CD4-positive, alpha-beta T cell (primary cell): ENCODE measurements around the gene ENO4. TPM values are rescaled to one million over a fixed set of nuclear protein-coding genes. Genes with fewer than 3 reads are reported as not detected.

Experiments
- ATAC-seq: fragments of 200-7000 bp; cut with Tn5 transposase; one replicate; pipeline ENCODE4 v1.10.0; 2022; ENCODE audit warnings: mild to moderate bottlenecking; ENCODE audit not compliant: poor library complexity
- CTCF ChIA-PET: fragments of 350-600 bp; sonication (Branson Sonifier 250); formaldehyde crosslinking; loops from one replicate; lab custom pipeline; 2021; ENCODE audit warnings: antibody characterized with exemption, inconsistent platforms; lab: Charles Lee
- POLR2A ChIA-PET: fragments of 350-600 bp; sonication (Branson Sonifier 250); formaldehyde crosslinking; loops from one replicate; lab custom pipeline; 2021; ENCODE audit warnings: antibody characterized with exemption, inconsistent platforms; lab: Charles Lee
- DNase-seq, 14 experiments: peaks; one replicate each; pipeline ENCODE4 v3.0.0-alpha.2; 2013 to 2020; ENCODE audit warnings: mixed read lengths in 2 of 14
- H3K27ac ChIP-seq, 2 donors: one replicate each; pipeline versions ENCODE4 v1.5.1 to v1.7.0; 2013; ENCODE audit warnings: low read length in 2 of 2, low read depth in 1 of 2, mild to moderate bottlenecking in 1 of 2
- H3K27me3 ChIP-seq, 2 experiments: 1 replicate in 1 of 2; 2 replicates in 1 of 2; pipeline versions ENCODE4 v1.6.1 to v1.7.0; 2013; ENCODE audit warnings: low read length in 2 of 2, control low read depth in 1 of 2, mild to moderate bottlenecking in 1 of 2, moderate library complexity in 1 of 2; ENCODE audit not compliant: insufficient read depth in 2 of 2, control insufficient read depth in 1 of 2
- H3K36me3 ChIP-seq: one replicate; pipeline ENCODE4 v1.6.1; 2013; ENCODE audit warnings: low read length, control low read depth; ENCODE audit not compliant: insufficient read depth
- H3K4me1 ChIP-seq: one replicate; pipeline ENCODE4 v1.6.1; 2013; ENCODE audit warnings: low read length, control low read depth; ENCODE audit not compliant: insufficient read depth
- H3K4me3 ChIP-seq: one replicate; pipeline ENCODE4 v1.5.1; 2013; ENCODE audit warnings: mild to moderate bottlenecking, low read length, moderate library complexity
- H3K9me3 ChIP-seq, 2 experiments: 1 replicate in 1 of 2; 2 replicates in 1 of 2; pipeline versions ENCODE4 v1.6.1 to v1.7.0; 2013; ENCODE audit warnings: low read length in 2 of 2, mild to moderate bottlenecking in 2 of 2, control low read depth in 1 of 2, moderate library complexity in 1 of 2; ENCODE audit not compliant: control insufficient read depth in 1 of 2, insufficient read depth in 1 of 2
- H3K27ac Mint-ChIP-seq: one replicate; pipeline ENCODE4 v1.8.0; 2020; ENCODE audit warnings: mixed read lengths
- H3K27me3 Mint-ChIP-seq: one replicate; pipeline ENCODE4 v1.8.0; 2021; ENCODE audit warnings: mixed read lengths
- H3K36me3 Mint-ChIP-seq: one replicate; pipeline ENCODE4 v1.8.0; 2021; ENCODE audit warnings: low read depth, mixed read lengths
- H3K4me1 Mint-ChIP-seq: one replicate; pipeline ENCODE4 v1.8.0; 2021; ENCODE audit warnings: low read depth, mixed read lengths
- H3K4me3 Mint-ChIP-seq: one replicate; pipeline ENCODE4 v1.8.0; 2020; ENCODE audit warnings: mild to moderate bottlenecking, mixed read lengths
- H3K9me3 Mint-ChIP-seq: one replicate; pipeline ENCODE4 v1.8.0; 2020; ENCODE audit warnings: mixed read lengths
- CTCF ChIP-seq: fragments of 200-600 bp; IDR thresholded peaks from one replicate; pipeline ENCODE4 v1.8.0; 2022; ENCODE audit warnings: antibody characterized with exemption, mild to moderate bottlenecking
- intact Hi-C, 2 experiments: fragments of 100-400 bp; cut with DNase I in 1 of 2; cut with micrococcal nuclease in 1 of 2; formaldehyde crosslinking; loops; one replicate each; pipeline versions ENCODE4 v1.15.1 to v1.9.0; 2023 to 2025; cut with DNase I, micrococcal nuclease
- total RNA-seq, 174 experiments: library from RNA in 2 of 174; stranded (reverse) in 2 of 174; gene quantifications; one replicate each; pipeline ENCODE4 v1.2.3 and lab custom pipeline; 2021 to 2026

Gene ENO4
- total RNA-seq, 2 experiments from 2014 or later = not detected

- no peak overlapping the region for H3K27ac Mint-ChIP-seq
- no peak overlapping the region for H3K4me3 Mint-ChIP-seq
- no peaks in the 10 kb centered on the region for H3K36me3 Mint-ChIP-seq
- intact Hi-C loops = no loop called here
- ChIA-PET CTCF (no interaction called here), POLR2A (no interaction called here)
- Histone ChIP-seq H3K36me3 (no peaks in the 10 kb centered on the region), H3K27ac (no peak overlapping the region), H3K4me3 (no peak overlapping the region), H3K4me1 (no peaks in the 10 kb centered on the region), H3K9me3 (peaks cover under 1 to 11% of the 10 kb centered on the region in 2 experiments), H3K27me3 (no peaks in the 10 kb centered on the region)
- ATAC-seq = no peak
- H3K9me3 Mint-ChIP-seq = peaks cover 4% of the 10 kb centered on the region
- no peak for DNase-seq
- H3K4me1 Mint-ChIP-seq = no peaks in the 10 kb centered on the region
- H3K27me3 Mint-ChIP-seq = peaks cover 12% of the 10 kb centered on the region
- TF ChIP-seq CTCF = no peak
Observed at GRCh38 chr10:116861796-116862195, 12.5 kb downstream of the ENO4 start.

GRCh38 chr10:116864436-116864835 lies 15.1 kb downstream of the ENO4 start:
- Mint-ChIP-seq H3K9me3 (no peaks in the 10 kb centered on the region), H3K27ac (no peak overlapping the region), H3K4me3 (no peak overlapping the region), H3K36me3 (no peaks in the 10 kb centered on the region), H3K27me3 (peaks cover 15% of the 10 kb centered on the region), H3K4me1 (no peaks in the 10 kb centered on the region)
- H3K27me3 ChIP-seq = no peaks in the 10 kb centered on the region
- ChIA-PET POLR2A (no interaction called here), CTCF (no interaction called here)
- H3K4me1 ChIP-seq = no peaks in the 10 kb centered on the region
- intact Hi-C loops = no loop called here
- ATAC-seq (no peak), DNase-seq (no peak)
- H3K36me3 ChIP-seq = no peaks in the 10 kb centered on the region
- H3K9me3 ChIP-seq = no peaks in the 10 kb centered on the region
- no peak overlapping the region for H3K4me3 ChIP-seq
- no peak overlapping the region for H3K27ac ChIP-seq
- TF ChIP-seq CTCF = no peak

- H3K27me3 ChIP-seq = no peaks in the 10 kb centered on the region
- ChIA-PET POLR2A (no interaction called here), CTCF (no interaction called here)
- ATAC-seq = no peak
- H3K9me3 Mint-ChIP-seq = no peaks in the 10 kb centered on the region
- no peak for DNase-seq
- no peak overlapping the region for H3K4me3 ChIP-seq
- H3K27me3 Mint-ChIP-seq = peaks cover 10% of the 10 kb centered on the region
- H3K9me3 ChIP-seq = no peaks in the 10 kb centered on the region
- no peak overlapping the region for H3K27ac ChIP-seq
- H3K4me1 Mint-ChIP-seq = no peaks in the 10 kb centered on the region
- H3K27ac Mint-ChIP-seq = no peak overlapping the region
- H3K36me3 Mint-ChIP-seq = no peaks in the 10 kb centered on the region
- H3K36me3 ChIP-seq = no peaks in the 10 kb centered on the region
- intact Hi-C loops = no loop called here
- H3K4me1 ChIP-seq = no peaks in the 10 kb centered on the region
- no peak overlapping the region for H3K4me3 Mint-ChIP-seq
- no peak for TF ChIP-seq CTCF
Observed at GRCh38 chr10:116866066-116866465, 16.8 kb downstream of the ENO4 start.
